K562 (cell line): ENCODE data around the gene BOD1L1. TPM values are rescaled to one million over a fixed set of nuclear protein-coding genes. Genes with fewer than 3 reads are reported as not detected.

ENCODE experiments used
- ATAC-seq: fragments of 200-7000 bp; cut with Tn5 transposase; 3 replicates; pipeline ENCODE4 v1.9.1; 2020; ENCODE audit warnings: moderate library complexity
- BruUV-seq: library from RNA; stranded (reverse); fragments of 400-500 nt; replicated peaks from 2 replicates; lab custom pipeline; 2021; lab: Mats Ljungman, UMichigan
- CTCF ChIA-PET: fragments of 300-600 bp; formaldehyde crosslinking; extraction: SDS; loops from one replicate; lab custom pipeline; 2021; ENCODE audit warnings: low intra/inter-chr PET ratio; lab: Yijun Ruan, JAX
- POLR2A ChIA-PET: fragments of 300-600, 350-650 bp; sonication (Branson Sonifier 250); formaldehyde crosslinking; extraction: SDS; loops from one replicate; lab custom pipeline; 2021; ENCODE audit warnings: antibody characterized with exemption, inconsistent platforms; lab: Yijun Ruan, JAX
- DNase-seq, 4 experiments: peaks; one replicate each; pipeline versions ENCODE4 v3.0.0 to v3.0.0-alpha.2; 2011 to 2018; ENCODE audit warnings: low spot score in 3 of 4, mixed read lengths in 3 of 4; ENCODE audit errors: extremely low read depth in 1 of 4
- FAIRE-seq: peaks from 2 replicates; lab custom pipeline; 2011; peaks lifted over from hg19 to GRCh38; lab: Jason Lieb, UNC
- H2AFZ ChIP-seq: 2 replicates; pipeline ENCODE4 v1.6.0; 2011; ENCODE audit warnings: low read depth, low read length, control low read depth, inconsistent platforms
- H3K27ac ChIP-seq: fragments of 200-600 bp; 3 replicates; pipeline ENCODE4 v1.8.0; 2011; ENCODE audit warnings: low read depth, mild to moderate bottlenecking, control low read depth, inconsistent platforms, low read length, moderate library complexity, mixed read lengths; ENCODE audit errors: extremely low read depth
- H3K27me3 ChIP-seq, 2 experiments: fragments of 300-600 bp in 1 of 2; 2 replicates in 1 of 2; 3 replicates in 1 of 2; pipeline versions ENCODE4 v1.6.0 to v1.8.0; 2011; ENCODE audit warnings: inconsistent platforms in 2 of 2, low read length in 2 of 2, mild to moderate bottlenecking in 1 of 2, mixed read lengths in 1 of 2, moderate library complexity in 1 of 2; ENCODE audit not compliant: control insufficient read depth in 2 of 2, insufficient read depth in 2 of 2
- H3K36me3 ChIP-seq: fragments of 300-600 bp; 3 replicates; pipeline ENCODE4 v1.8.0; 2011; ENCODE audit warnings: mild to moderate bottlenecking, low read length, inconsistent platforms; ENCODE audit not compliant: control insufficient read depth, insufficient read depth
- H3K4me1 ChIP-seq, 2 experiments: fragments of 200-600 bp in 1 of 2; replicated peaks in 1 of 2; 2 replicates in 1 of 2; 3 replicates in 1 of 2; pipeline versions ENCODE4 v1.5.1 to v1.8.0; 2011; ENCODE audit warnings: inconsistent platforms in 2 of 2, low read length in 2 of 2, mild to moderate bottlenecking in 1 of 2, mixed read lengths in 1 of 2, moderate library complexity in 1 of 2; ENCODE audit not compliant: control insufficient read depth in 2 of 2, insufficient read depth in 2 of 2
- H3K4me2 ChIP-seq: 2 replicates; pipeline ENCODE4 v1.6.1; 2011; ENCODE audit warnings: low read length, control low read depth, inconsistent platforms, mixed read lengths; ENCODE audit not compliant: insufficient read depth
- H3K4me3 ChIP-seq: fragments of 200-600 bp; sonication (generic), shearing (Covaris generic); 2 replicates; pipeline ENCODE4 v1.5.1; 2016; ENCODE audit warnings: control low read depth, inconsistent platforms
- H3K79me2 ChIP-seq: fragments of 200-600 bp; 3 replicates; pipeline ENCODE4 v1.8.0; 2011; ENCODE audit warnings: low read length, inconsistent platforms; ENCODE audit not compliant: control insufficient read depth, insufficient read depth
- H3K9ac ChIP-seq, 2 experiments: 2 replicates each; pipeline versions ENCODE4 v1.6.0 to v1.6.1; 2011; ENCODE audit warnings: low read depth in 2 of 2, low read length in 2 of 2, control low read depth in 1 of 2, inconsistent platforms in 1 of 2, mild to moderate bottlenecking in 1 of 2, mixed read lengths in 1 of 2; ENCODE audit not compliant: insufficient read depth in 1 of 2
- H3K9me1 ChIP-seq: one replicate; pipeline ENCODE4 v1.6.0; 2011; ENCODE audit warnings: inconsistent platforms, mild to moderate bottlenecking, low read length, moderate library complexity; ENCODE audit not compliant: control insufficient read depth, insufficient read depth
- H3K9me3 ChIP-seq: replicated peaks from 2 replicates; pipeline ENCODE4 v1.5.1; 2011; ENCODE audit warnings: low read depth, low read length, inconsistent platforms; ENCODE audit not compliant: control insufficient read depth, insufficient read depth
- H4K20me1 ChIP-seq: replicated peaks from 2 replicates; pipeline ENCODE4 v1.6.1; 2011; ENCODE audit warnings: low read length, inconsistent platforms, mixed read lengths; ENCODE audit not compliant: control insufficient read depth, insufficient read depth
- BCLAF1 ChIP-seq, 2 experiments: fragments of 450-650 bp in 1 of 2; IDR thresholded peaks; 2 replicates each; pipeline ENCODE4 v1.6.1; 2011 to 2017; ENCODE audit warnings: low read depth in 2 of 2, antibody characterized with exemption in 1 of 2, borderline replicate concordance in 1 of 2, low read length in 1 of 2, mild to moderate bottlenecking in 1 of 2, mixed read lengths in 1 of 2; ENCODE audit not compliant: control insufficient read depth in 1 of 2
- IRF1 ChIP-seq: sonication (generic); formaldehyde crosslinking; IDR thresholded peaks from 2 replicates; pipeline ENCODE4 v1.8.0; 2022; ENCODE audit warnings: missing genetic modification reagents, mild to moderate bottlenecking, borderline replicate concordance
- NUFIP1 ChIP-seq: fragments of 450-650 bp; IDR thresholded peaks from 2 replicates; pipeline ENCODE4 v1.6.1; 2018; ENCODE audit not compliant: partially characterized antibody
- PHF8 ChIP-seq: fragments of 200-600 bp; sonication (generic); IDR thresholded peaks from 2 replicates; pipeline ENCODE4 v1.6.1; 2012; ENCODE audit warnings: mixed run types, mild to moderate bottlenecking, inconsistent platforms, low read length, moderate library complexity, borderline replicate concordance
- SRF ChIP-seq, 2 experiments: fragments of 250-450, 450-650 bp in 1 of 2; sonication (Bioruptor Pico) in 1 of 2; sonication (generic) in 1 of 2; formaldehyde crosslinking; IDR thresholded peaks; 2 replicates each; pipeline versions ENCODE4 v1.5.0 to v1.5.1; 2020 to 2022; ENCODE audit warnings: mild to moderate bottlenecking in 1 of 2, missing genetic modification reagents in 1 of 2
- SRSF7 ChIP-seq: fragments of 200-400 bp; formaldehyde crosslinking; optimal IDR thresholded peaks from 2 replicates; pipeline ENCODE3; 2017; ENCODE audit warnings: mild to moderate bottlenecking, low read depth, low read length
- WGBS: fragments of 100-300 bp; shearing (Covaris generic); methylation state at CpG from one replicate; pipeline ENCODE4 v1.1.6; 2016; ENCODE audit warnings: low coverage, mixed read lengths; ENCODE audit not compliant: insufficient coverage; ENCODE audit errors: missing lambda C conversion rate; 5-methylcytosine and 5-hydroxymethylcytosine counted together
- in situ Hi-C: fragments of 300-500 bp; cut with MboI; formaldehyde crosslinking; loops from 4 replicates; pipeline ENCODE4 v1.15.0; 2018; ENCODE audit warnings: inconsistent platforms, mixed read lengths
- intact Hi-C: fragments of 100-400 bp; cut with micrococcal nuclease; formaldehyde crosslinking; loops from 2 replicates; pipeline ENCODE4 v1.14.2; 2022
- polyA plus RNA-seq, 8 experiments: library from polyadenylated mRNA; depleted of rRNA in 4 of 8; stranded (reverse) in 5 of 8; unstranded in 3 of 8; fragments of >200 nt; fragmentation: Nextera tagmentation in 2 of 8; fragmentation: Illumina TruSeq in 1 of 8; extraction: Ambion mirVana in 2 of 8; extraction: Trizol in 1 of 8; gene quantifications; 2 replicates each; pipeline versions ENCODE4 v1.2.1 to v1.2.3, GENCODE V29; 2011 to 2014; ENCODE audit warnings: inconsistent platforms in 1 of 8, missing spikeins in 1 of 8
- total RNA-seq, 7 experiments: library from RNA; depleted of rRNA in 6 of 7; stranded (reverse); fragments of >200 nt in 6 of 7; fragmentation: Illumina TruSeq in 2 of 7; extraction: Trizol in 2 of 7; gene quantifications; 2 replicates each; pipeline versions ENCODE4 v1.2.1 to v1.2.3, GENCODE V29; 2011 to 2021; ENCODE audit warnings: low replicate concordance in 1 of 7
- TF ChIP-seq, protein P1 (sequence below), 2 experiments: fragments of 450-650 bp in 1 of 2; sonication (generic) in 1 of 2; formaldehyde crosslinking in 1 of 2; IDR thresholded peaks; 2 replicates each; pipeline versions ENCODE4 v1.7.1 to v1.9.0; 2016 to 2022; ENCODE audit warnings: inconsistent platforms in 1 of 2, mild to moderate bottlenecking in 1 of 2, missing genetic modification reagents in 1 of 2

BOD1L1 gene
- total and polyA plus RNA-seq, 9 of the 15 experiments (the other 6 are each of a cell fraction or from before 2014, with no cell fraction given), result 4.8 to 23.2 (median 17.7) TPM

GRCh38 chr4:13590766-13591165 is 36.8 kb downstream of the BOD1L1 start:
- Histone ChIP-seq H3K9me1 (no peaks in the 10 kb centered on the region), H3K9me3 (no peaks in the 10 kb centered on the region), H2AFZ (no peak overlapping the region), H3K27me3 (no peaks in the 10 kb centered on the region), H3K4me3 (no peak overlapping the region), H3K9ac (no peak overlapping the region), H3K79me2 (no peaks in the 10 kb centered on the region), H3K27ac (no peak overlapping the region), H3K36me3 (peaks cover 46% of the 10 kb centered on the region; the same call in 1 of the 3 replicates), H3K4me1 (no peaks in the 10 kb centered on the region), H4K20me1 (no peaks in the 10 kb centered on the region), H3K4me2 (no peak overlapping the region)
- in situ Hi-C loops, result no loop called here
- intact Hi-C loops, result no loop called here
- DNase-seq (no peak), ATAC-seq (no peak), FAIRE-seq (no peak)
- ChIA-PET CTCF (no interaction called here), POLR2A (interaction anchor here (1.1 to 1.7 kb wide), 2 partner anchors 9 to 13 kb away, joined by 3 to 6 read pairs; no protein-coding TSS in a partner anchor)
- 91% methylated on average over 2 of the region's 2 CpGs for WGBS
- no TSS peak for BruUV-seq
- TF ChIP-seq PHF8, result no peak
- TF ChIP-seq NUFIP1, result no peak
- TF ChIP-seq IRF1 (CRISPR knock-in tag), result no peak
- TF ChIP-seq BCLAF1 (IDR thresholded peaks at IDR 0.05; ENCODE audit: borderline replicate concordance in 1 of 2, control insufficient read depth in 1 of 2, low read depth in 2 of 2, low read length in 1 of 2), result no peak
- TF ChIP-seq SRSF7, result no peak
- no peak for TF ChIP-seq SRF (CRISPR knock-in tag; IDR thresholded peaks at IDR 0.05)
- TF ChIP-seq, protein P1, sequence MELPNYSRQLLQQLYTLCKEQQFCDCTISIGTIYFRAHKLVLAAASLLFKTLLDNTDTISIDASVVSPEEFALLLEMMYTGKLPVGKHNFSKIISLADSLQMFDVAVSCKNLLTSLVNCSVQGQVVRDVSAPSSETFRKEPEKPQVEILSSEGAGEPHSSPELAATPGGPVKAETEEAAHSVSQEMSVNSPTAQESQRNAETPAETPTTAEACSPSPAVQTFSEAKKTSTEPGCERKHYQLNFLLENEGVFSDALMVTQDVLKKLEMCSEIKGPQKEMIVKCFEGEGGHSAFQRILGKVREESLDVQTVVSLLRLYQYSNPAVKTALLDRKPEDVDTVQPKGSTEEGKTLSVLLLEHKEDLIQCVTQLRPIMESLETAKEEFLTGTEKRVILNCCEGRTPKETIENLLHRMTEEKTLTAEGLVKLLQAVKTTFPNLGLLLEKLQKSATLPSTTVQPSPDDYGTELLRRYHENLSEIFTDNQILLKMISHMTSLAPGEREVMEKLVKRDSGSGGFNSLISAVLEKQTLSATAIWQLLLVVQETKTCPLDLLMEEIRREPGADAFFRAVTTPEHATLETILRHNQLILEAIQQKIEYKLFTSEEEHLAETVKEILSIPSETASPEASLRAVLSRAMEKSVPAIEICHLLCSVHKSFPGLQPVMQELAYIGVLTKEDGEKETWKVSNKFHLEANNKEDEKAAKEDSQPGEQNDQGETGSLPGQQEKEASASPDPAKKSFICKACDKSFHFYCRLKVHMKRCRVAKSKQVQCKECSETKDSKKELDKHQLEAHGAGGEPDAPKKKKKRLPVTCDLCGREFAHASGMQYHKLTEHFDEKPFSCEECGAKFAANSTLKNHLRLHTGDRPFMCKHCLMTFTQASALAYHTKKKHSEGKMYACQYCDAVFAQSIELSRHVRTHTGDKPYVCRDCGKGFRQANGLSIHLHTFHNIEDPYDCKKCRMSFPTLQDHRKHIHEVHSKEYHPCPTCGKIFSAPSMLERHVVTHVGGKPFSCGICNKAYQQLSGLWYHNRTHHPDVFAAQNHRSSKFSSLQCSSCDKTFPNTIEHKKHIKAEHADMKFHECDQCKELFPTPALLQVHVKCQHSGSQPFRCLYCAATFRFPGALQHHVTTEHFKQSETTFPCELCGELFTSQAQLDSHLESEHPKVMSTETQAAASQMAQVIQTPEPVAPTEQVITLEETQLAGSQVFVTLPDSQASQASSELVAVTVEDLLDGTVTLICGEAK (IDR thresholded peaks at IDR 0.05), result no peak
- TF ChIP-seq, protein P1 (CRISPR knock-in tag; IDR thresholded peaks at IDR 0.05), result no peak
